SK-N-SH (cell line): ENCODE data around the gene ZMYM5. TPM values are rescaled to one million over a fixed set of nuclear protein-coding genes. Genes with fewer than 3 reads are reported as not detected.

ENCODE experiments used
- CTCF ChIA-PET: fragments of 300-600, 350-600 bp; formaldehyde crosslinking; extraction: SDS; loops from one replicate; lab custom pipeline; 2021; lab: Yijun Ruan, JAX
- POLR2A ChIA-PET: fragments of 350-600 bp; sonication (Branson Sonifier 250); formaldehyde crosslinking; extraction: SDS; loops from one replicate; lab custom pipeline; 2020; ENCODE audit warnings: antibody characterized with exemption, inconsistent platforms; lab: Yijun Ruan, JAX
- DNase-seq: peaks from one replicate; pipeline ENCODE4 v3.0.0; 2012
- H2AFZ ChIP-seq: fragments of 200-600 bp; sonication (generic); 2 replicates; pipeline ENCODE4 v1.8.1; 2016; ENCODE audit warnings: antibody characterized with exemption, mild to moderate bottlenecking, low read depth
- H3F3A ChIP-seq: fragments of 200-600 bp; sonication (generic); replicated peaks from 2 replicates; pipeline ENCODE3; 2016; ENCODE audit warnings: antibody characterized with exemption, mild to moderate bottlenecking; ENCODE audit not compliant: insufficient read depth
- H3K27ac ChIP-seq, 2 experiments: fragments of 200-500 bp in 1 of 2; fragments of 200-600 bp in 1 of 2; sonication (Bioruptor generic) in 1 of 2; sonication (generic), shearing (Covaris generic) in 1 of 2; 2 replicates each; pipeline versions ENCODE4 v1.5.1 to v1.6.1; 2014 to 2016; ENCODE audit warnings: low read depth in 2 of 2, inconsistent platforms in 1 of 2, low read length in 1 of 2, mild to moderate bottlenecking in 1 of 2, mixed read lengths in 1 of 2
- H3K27me3 ChIP-seq: fragments of 200-600 bp; sonication (generic), shearing (Covaris generic); 2 replicates; pipeline ENCODE4 v1.6.1; 2016; ENCODE audit warnings: mixed run types; ENCODE audit not compliant: insufficient read depth
- H3K36me3 ChIP-seq, 2 experiments: fragments of 200-500 bp in 1 of 2; fragments of 200-600 bp in 1 of 2; sonication (Bioruptor generic) in 1 of 2; sonication (generic) in 1 of 2; replicated peaks in 1 of 2; 2 replicates each; pipeline versions ENCODE3 to v1.5.1; 2014 to 2016; ENCODE audit warnings: low read length in 1 of 2, mild to moderate bottlenecking in 1 of 2; ENCODE audit not compliant: insufficient read depth in 2 of 2, control insufficient read depth in 1 of 2
- H3K4me1 ChIP-seq, 2 experiments: fragments of 200-500 bp in 1 of 2; fragments of 200-600 bp in 1 of 2; sonication (Bioruptor generic) in 1 of 2; sonication (generic), shearing (Covaris generic) in 1 of 2; 2 replicates each; pipeline versions ENCODE4 v1.5.1 to v1.6.1; 2014 to 2016; ENCODE audit warnings: low read depth in 1 of 2, low read length in 1 of 2, mixed run types in 1 of 2; ENCODE audit not compliant: insufficient read depth in 2 of 2, control insufficient read depth in 1 of 2
- H3K4me2 ChIP-seq: fragments of 200-600 bp; sonication (generic), shearing (Covaris generic); 2 replicates; pipeline ENCODE4 v1.6.1; 2017; ENCODE audit warnings: mixed run types
- H3K4me3 ChIP-seq, 2 experiments: fragments of 200-500 bp in 1 of 2; fragments of 200-600 bp in 1 of 2; sonication (Bioruptor generic) in 1 of 2; sonication (generic), shearing (Covaris generic) in 1 of 2; 2 replicates each; pipeline versions ENCODE4 v1.5.1 to v1.8.1; 2014 to 2016; ENCODE audit warnings: low read depth in 2 of 2, inconsistent platforms in 1 of 2, low read length in 1 of 2, mild to moderate bottlenecking in 1 of 2, mixed read lengths in 1 of 2, moderate library complexity in 1 of 2
- H3K79me2 ChIP-seq: fragments of 200-600 bp; sonication (generic); 2 replicates; pipeline ENCODE4 v1.8.1; 2017; ENCODE audit warnings: mild to moderate bottlenecking; ENCODE audit not compliant: insufficient read depth
- H3K9ac ChIP-seq: fragments of 200-600 bp; sonication (generic); 2 replicates; pipeline ENCODE4 v1.6.1; 2017; ENCODE audit warnings: mixed run types
- H3K9me2 ChIP-seq: fragments of 200-600 bp; sonication (generic); 2 replicates; pipeline ENCODE4 v1.6.1; 2017; ENCODE audit warnings: mixed run types
- H3K9me3 ChIP-seq: fragments of 200-600 bp; sonication (generic); 2 replicates; pipeline ENCODE4 v1.6.1; 2017; ENCODE audit warnings: mixed run types, mild to moderate bottlenecking, moderate library complexity
- H4K20me1 ChIP-seq: fragments of 200-600 bp; sonication (generic); 2 replicates; pipeline ENCODE4 v1.6.1; 2017; ENCODE audit warnings: mild to moderate bottlenecking, mixed run types; ENCODE audit not compliant: insufficient read depth
- CHD2 ChIP-seq: fragments of 150-350 bp; IDR thresholded peaks from 2 replicates; pipeline ENCODE4 v1.6.1; 2018; ENCODE audit warnings: low read length; ENCODE audit not compliant: partially characterized antibody
- CTCF ChIP-seq: fragments of 200-600 bp; sonication (generic); IDR thresholded peaks from 2 replicates; pipeline ENCODE4 v1.6.1; 2017; ENCODE audit warnings: antibody characterized with exemption, mild to moderate bottlenecking, moderate library complexity
- EP300 ChIP-seq, 2 experiments: IDR thresholded peaks; 2 replicates each; pipeline versions ENCODE4 v1.4.0 to v1.6.1; 2012; ENCODE audit warnings: borderline replicate concordance in 1 of 2, low read depth in 1 of 2, low read length in 1 of 2
- FOXJ3 ChIP-seq: sonication (generic); formaldehyde crosslinking; IDR thresholded peaks from 2 replicates; pipeline ENCODE4 v1.5.1; 2020; ENCODE audit warnings: mild to moderate bottlenecking, missing genetic modification reagents
- GABPA ChIP-seq: IDR thresholded peaks from 2 replicates; pipeline ENCODE4 v1.4.0; 2012; ENCODE audit warnings: low read depth, mild to moderate bottlenecking
- NFIC ChIP-seq: IDR thresholded peaks from 2 replicates; pipeline ENCODE4 v1.4.0; 2012; ENCODE audit warnings: borderline replicate concordance
- NRF1 ChIP-seq: IDR thresholded peaks from 2 replicates; pipeline ENCODE4 v1.6.1; 2012; ENCODE audit warnings: low read depth, mild to moderate bottlenecking, low read length
- RAD21 ChIP-seq: IDR thresholded peaks from 2 replicates; pipeline ENCODE4 v1.6.1; 2012; ENCODE audit warnings: mild to moderate bottlenecking, low read length
- RCOR1 ChIP-seq: fragments of 150-350 bp; IDR thresholded peaks from 2 replicates; pipeline ENCODE4 v1.6.1; 2017; ENCODE audit warnings: antibody characterized with exemption, low read length
- TAF1 ChIP-seq: IDR thresholded peaks from 2 replicates; pipeline ENCODE4 v1.6.1; 2012; ENCODE audit warnings: low read depth, mild to moderate bottlenecking, low read length, moderate library complexity, borderline replicate concordance
- TCF12 ChIP-seq: IDR thresholded peaks from 2 replicates; pipeline ENCODE4 v1.4.0; 2012
- TEAD4 ChIP-seq: IDR thresholded peaks from 2 replicates; pipeline ENCODE4 v1.4.0; 2012; ENCODE audit warnings: mild to moderate bottlenecking, borderline replicate concordance; ENCODE audit not compliant: insufficient read depth
- USF1 ChIP-seq: IDR thresholded peaks from 2 replicates; pipeline ENCODE4 v1.4.0; 2012; ENCODE audit warnings: low read depth, borderline replicate concordance
- YY1 ChIP-seq: IDR thresholded peaks from 2 replicates; pipeline ENCODE4 v1.4.0; 2012; ENCODE audit warnings: low read depth, mild to moderate bottlenecking
- ZBTB33 ChIP-seq: IDR thresholded peaks from 2 replicates; pipeline ENCODE4 v1.4.0; 2012; ENCODE audit warnings: low read depth, borderline replicate concordance
- WGBS: methylation state at CpG from one replicate; pipeline ENCODE4 v1.1.6; 2017; ENCODE audit warnings: low lambda C conversion rate; 5-methylcytosine and 5-hydroxymethylcytosine counted together
- polyA plus RNA-seq, 3 experiments: library from polyadenylated mRNA; depleted of rRNA; stranded (reverse); fragments of >200 nt; gene quantifications; 2 replicates each; pipeline ENCODE4 v1.2.3, GENCODE V29; 2012
- TF ChIP-seq, protein P1 (sequence below): IDR thresholded peaks from 2 replicates; pipeline ENCODE4 v1.4.0; 2012; ENCODE audit warnings: low read depth
- TF ChIP-seq, protein P2 (sequence below): IDR thresholded peaks from 2 replicates; pipeline ENCODE4; 2012

Gene ZMYM5
- polyA plus RNA-seq, 1 of the 3 experiments (the other 2 are of a cell fraction): 5.2 TPM

- H3K4me3 ChIP-seq: no peak overlapping the region
- no peaks in the 10 kb centered on the region for H3K4me1 ChIP-seq
- no peak overlapping the region for H3K27ac ChIP-seq
- H3K27me3 ChIP-seq: no peaks in the 10 kb centered on the region
- DNase-seq: no peak
- no peaks in the 10 kb centered on the region for H4K20me1 ChIP-seq
- no peaks in the 10 kb centered on the region for H3K79me2 ChIP-seq
- no peaks in the 10 kb centered on the region for H3K9me3 ChIP-seq
- ChIA-PET CTCF (no interaction called here), POLR2A (no interaction called here)
- TF ChIP-seq, protein P1, sequence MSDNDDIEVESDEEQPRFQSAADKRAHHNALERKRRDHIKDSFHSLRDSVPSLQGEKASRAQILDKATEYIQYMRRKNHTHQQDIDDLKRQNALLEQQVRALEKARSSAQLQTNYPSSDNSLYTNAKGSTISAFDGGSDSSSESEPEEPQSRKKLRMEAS: no peak
- TF ChIP-seq FOXJ3 (CRISPR knock-in tag) (no peak), TCF12 (no peak), NFIC (no peak), CHD2 (no peak), GABPA (no peak), TAF1 (no peak), YY1 (no peak), CTCF (no peak), NRF1 (no peak), USF1 (no peak), TEAD4 (no peak), ZBTB33 (no peak), RAD21 (no peak), EP300 (IDR thresholded peaks at IDR 0.05; ENCODE audit: borderline replicate concordance in 1 of 2, low read depth in 1 of 2, low read length in 1 of 2) (no peak), RCOR1 (no peak)
- TF ChIP-seq, protein P2, sequence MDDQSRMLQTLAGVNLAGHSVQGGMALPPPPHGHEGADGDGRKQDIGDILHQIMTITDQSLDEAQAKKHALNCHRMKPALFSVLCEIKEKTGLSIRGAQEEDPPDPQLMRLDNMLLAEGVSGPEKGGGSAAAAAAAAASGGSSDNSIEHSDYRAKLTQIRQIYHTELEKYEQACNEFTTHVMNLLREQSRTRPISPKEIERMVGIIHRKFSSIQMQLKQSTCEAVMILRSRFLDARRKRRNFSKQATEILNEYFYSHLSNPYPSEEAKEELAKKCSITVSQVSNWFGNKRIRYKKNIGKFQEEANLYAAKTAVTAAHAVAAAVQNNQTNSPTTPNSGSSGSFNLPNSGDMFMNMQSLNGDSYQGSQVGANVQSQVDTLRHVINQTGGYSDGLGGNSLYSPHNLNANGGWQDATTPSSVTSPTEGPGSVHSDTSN: no peak
- H3F3A ChIP-seq: peaks cover 3% of the 10 kb centered on the region
- no peaks in the 10 kb centered on the region for H3K9me2 ChIP-seq
- WGBS: 94% methylated on average over 7 of the region's 7 CpGs
- H3K36me3 ChIP-seq: peaks cover 0 to 3% of the 10 kb centered on the region in 2 experiments
- H3K9ac ChIP-seq: no peak overlapping the region
- no peak overlapping the region for H3K4me2 ChIP-seq
- H2AFZ ChIP-seq: no peak overlapping the region
Observed at GRCh38 chr13:19810996-19811881, 52.2 kb downstream of the ZMYM5 start.
